Renal cortex interstitium (tissue), 11 donors: ENCODE results near the gene ZNHIT6. TPM values are rescaled to one million over a fixed set of nuclear protein-coding genes. Genes with fewer than 3 reads are reported as not detected.

Source experiments
- DNase-seq, 11 donors: peaks; one replicate each; pipeline ENCODE4 v3.0.0-alpha.2; 2013; ENCODE audit warnings: low read depth in 9 of 11, low spot score in 4 of 11; ENCODE audit errors: extremely low read depth in 1 of 11
- polyA plus RNA-seq, 3 donors: library from polyadenylated mRNA; unstranded; fragments of 120-200 nt; gene quantifications; one replicate each; pipeline ENCODE4 v1.2.1, GENCODE V29; 2013; ENCODE audit not compliant: insufficient read length in 3 of 3

The ZNHIT6 gene
- polyA plus RNA-seq, 3 donors = 28.0 to 35.8 (median 30.9) TPM

DNA sequence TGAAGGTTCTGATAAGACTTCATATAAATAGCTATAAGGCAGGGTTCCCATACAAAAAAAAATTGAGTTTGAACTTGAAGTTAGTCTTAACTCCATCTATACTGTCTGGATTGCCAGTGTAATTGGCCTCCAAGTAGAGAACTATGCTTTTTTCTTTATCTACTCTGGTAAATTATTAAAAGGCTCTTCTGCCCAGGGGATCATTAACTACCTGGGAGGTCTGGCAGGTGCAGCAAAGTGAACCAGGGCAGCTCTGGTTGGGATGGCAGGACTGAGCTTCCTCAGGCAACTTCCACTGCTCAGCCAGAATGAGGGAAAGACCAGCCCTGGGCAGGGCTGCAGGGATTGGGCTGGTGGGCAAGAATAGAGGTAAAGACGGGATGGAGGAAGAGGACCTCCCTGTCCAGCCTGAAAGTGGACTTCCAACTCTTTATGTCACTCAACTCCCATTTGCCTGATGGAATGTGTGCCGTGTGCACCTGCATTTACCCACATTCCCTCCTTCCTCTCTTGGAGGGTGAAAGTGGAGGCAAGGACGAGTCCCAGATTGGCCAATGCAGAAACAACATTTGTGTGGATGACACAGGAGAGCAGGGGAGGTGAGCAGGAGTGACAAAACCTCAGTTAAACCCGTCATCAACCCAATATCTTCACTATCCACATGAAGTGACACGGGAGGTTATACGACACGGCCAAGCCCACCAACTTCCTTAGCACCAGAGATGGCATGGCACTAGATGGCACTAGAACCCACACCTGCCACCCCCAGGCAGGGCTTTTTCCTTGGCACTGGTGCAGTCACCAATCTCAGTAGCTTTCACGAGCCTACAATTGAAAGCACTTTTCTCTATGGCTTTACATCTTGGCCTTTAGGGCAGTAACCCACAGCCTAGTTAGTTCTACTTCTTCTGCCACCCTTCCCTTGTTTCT, 102.5 kb downstream of the ZNHIT6 start:
- DNase-seq = no peak

DNA sequence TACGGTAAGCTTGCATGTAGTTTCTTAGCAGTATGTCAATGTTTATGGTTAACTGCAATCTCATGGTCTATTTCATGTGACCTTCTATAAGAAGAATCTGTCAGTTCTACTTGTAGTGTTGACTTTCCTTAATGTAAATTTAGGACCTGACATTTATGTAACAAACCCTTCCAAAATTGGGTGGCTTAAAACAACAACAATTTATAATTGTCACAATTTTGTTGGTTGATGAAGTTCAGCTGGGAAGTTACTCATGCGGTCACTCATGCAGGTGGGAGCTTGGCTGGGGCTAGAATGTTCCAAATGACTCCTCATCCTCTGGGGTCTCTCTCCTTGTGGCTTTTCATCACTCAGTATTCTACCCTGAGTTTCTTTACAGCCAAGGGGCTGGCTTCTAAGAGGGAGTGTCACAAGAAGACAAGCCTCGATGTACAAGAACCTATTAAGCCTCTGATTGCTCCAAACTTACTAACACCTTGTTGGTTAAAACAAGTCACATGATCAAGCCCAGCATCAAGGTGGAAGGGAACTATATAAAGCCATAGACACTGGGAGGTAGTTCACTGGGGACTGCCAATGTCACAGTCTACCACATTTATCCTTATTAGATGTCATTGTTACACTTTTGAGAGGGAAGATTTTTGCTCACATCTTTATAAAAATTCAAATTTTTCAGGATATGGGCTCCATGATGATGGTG, 103.8 kb downstream of the ZNHIT6 start:
- no peak for DNase-seq

DNA sequence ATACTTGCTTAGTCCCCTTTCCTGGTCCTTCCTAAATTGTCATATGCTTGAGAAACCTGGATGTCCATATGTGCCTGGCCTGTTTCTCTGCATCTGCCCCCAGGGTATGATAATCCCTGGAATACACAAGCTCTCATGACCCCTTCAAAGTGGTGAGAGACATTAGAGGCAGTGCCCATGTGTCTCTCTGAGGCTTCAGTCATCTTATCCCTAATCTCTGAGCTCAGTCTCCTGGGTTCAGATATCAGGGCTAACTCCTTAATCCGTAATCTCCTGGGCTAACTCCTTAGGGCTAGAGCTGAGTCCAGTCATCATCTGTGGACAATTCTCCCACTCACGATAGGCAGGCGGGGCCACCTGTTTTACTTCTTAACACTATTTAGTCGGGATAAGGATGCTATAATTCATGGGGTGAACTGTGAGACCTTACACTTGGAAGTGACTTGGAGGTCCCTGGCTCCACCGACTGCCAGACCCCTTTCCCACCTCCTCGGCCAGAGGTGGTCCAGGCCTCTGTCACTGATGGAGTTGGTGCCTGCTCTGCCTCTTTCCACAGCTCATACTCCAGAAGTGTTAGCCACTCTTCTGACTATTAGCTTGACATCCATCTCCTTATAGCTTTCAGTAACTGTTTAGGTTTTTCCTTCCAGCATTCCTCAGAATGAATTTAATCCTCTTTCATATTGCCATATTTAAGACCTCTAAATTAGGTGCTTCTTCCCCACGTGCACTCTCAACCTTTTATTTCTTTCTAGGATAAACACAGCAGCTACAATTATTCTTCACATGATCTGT, 105.0 kb downstream of the ZNHIT6 start:
- DNase-seq = no peak

DNA sequence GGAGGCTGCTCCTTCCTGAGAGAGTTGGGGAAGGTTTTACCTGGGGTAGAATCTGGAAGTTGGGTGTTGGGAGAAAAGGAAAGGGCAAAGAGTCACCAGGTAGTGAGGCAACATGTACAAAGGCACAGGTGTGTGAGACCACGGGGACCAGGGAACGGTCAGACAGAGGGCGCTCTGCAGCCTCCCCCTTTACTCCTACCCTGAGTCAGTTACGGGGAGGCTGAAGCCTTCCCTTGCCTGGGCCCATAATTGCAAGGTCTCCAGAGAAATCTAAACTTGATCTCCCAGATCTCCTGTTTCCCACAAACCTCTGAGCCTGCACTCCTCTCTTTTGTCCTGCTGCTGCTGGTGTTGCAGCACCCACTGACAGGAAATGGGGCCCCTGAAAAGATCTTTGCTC, 105.7 kb downstream of the ZNHIT6 start:
- DNase-seq = no peak

DNA sequence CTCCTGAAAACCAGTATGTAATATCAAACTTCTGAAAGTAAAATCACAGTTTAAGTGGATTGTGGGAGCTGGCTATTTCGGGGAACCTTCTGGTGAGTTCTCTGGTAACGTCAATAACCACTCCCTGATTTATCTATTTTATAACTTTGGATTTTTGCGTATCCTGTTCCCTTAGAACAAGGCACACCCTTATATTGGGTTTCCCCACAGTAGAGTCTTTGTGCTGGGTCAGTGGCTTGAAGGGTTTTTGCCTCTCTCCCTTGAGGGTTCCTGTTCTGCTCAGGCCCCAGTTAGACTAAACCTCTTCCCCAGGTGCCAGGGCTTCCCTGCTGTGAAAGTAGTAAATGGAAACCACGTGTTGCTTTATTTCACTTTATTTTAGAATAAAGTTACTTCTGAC, 106.3 kb downstream of the ZNHIT6 start:
- DNase-seq = no peak

DNA sequence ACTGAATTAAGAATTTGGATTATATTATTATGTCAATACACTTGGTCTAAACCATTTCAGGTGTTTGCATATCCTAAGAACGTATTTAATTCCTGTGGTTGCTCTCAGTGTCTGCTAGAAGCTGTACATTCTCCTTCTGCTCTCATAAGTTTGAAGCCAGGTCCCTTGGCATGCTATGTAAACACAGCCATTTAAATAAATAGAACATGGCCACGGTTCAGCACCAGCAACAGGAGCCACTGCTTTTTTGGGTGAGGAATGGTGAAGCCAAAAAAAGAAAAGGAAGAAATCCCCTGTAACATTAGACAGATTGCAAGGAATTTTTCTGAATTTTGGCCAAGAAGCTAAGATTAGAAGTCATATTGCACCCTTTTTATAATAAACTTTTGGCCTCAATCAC, 108.6 kb downstream of the ZNHIT6 start:
- no peak for DNase-seq

Other genes starting within 250 kb of the ZNHIT6 start
- gene DDAH1, start 243.3 kb downstream of the ZNHIT6 start, polyA plus RNA-seq = 100 to 1,000 TPM; 109 to 131 (median 126) TPM
- gene CCN1, start 127.7 kb downstream of the ZNHIT6 start, polyA plus RNA-seq = 100 to 1,000 TPM in 2 of 3 donors, 10 to 100 TPM in 1; 94.6 to 182 (median 125) TPM